ENCODE results near the gene MROH8.

- TF ChIP-seq, protein P1, sequence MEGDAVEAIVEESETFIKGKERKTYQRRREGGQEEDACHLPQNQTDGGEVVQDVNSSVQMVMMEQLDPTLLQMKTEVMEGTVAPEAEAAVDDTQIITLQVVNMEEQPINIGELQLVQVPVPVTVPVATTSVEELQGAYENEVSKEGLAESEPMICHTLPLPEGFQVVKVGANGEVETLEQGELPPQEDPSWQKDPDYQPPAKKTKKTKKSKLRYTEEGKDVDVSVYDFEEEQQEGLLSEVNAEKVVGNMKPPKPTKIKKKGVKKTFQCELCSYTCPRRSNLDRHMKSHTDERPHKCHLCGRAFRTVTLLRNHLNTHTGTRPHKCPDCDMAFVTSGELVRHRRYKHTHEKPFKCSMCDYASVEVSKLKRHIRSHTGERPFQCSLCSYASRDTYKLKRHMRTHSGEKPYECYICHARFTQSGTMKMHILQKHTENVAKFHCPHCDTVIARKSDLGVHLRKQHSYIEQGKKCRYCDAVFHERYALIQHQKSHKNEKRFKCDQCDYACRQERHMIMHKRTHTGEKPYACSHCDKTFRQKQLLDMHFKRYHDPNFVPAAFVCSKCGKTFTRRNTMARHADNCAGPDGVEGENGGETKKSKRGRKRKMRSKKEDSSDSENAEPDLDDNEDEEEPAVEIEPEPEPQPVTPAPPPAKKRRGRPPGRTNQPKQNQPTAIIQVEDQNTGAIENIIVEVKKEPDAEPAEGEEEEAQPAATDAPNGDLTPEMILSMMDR (IDR thresholded peaks at IDR 0.05; ENCODE audit: poor library complexity) = no peak
- no peak for TF ChIP-seq EZH2 (IDR thresholded peaks at IDR 0.05; ENCODE audit: borderline replicate concordance)
- no peak for TF ChIP-seq EZH2phosphoT487 (IDR thresholded peaks at IDR 0.05; ENCODE audit: low read depth, severe bottlenecking, unreplicated experiment)
Observed at GRCh38 chr20:37185686-37186085, 6.3 kb upstream of the MROH8 start.
